KOPT-K1 (cell line): Measurements from ENCODE around the gene BRD4.

Source experiments
- H3K27ac ChIP-seq: fragments of 200-600 bp; sonication (generic); 2 replicates; pipeline ENCODE4 v1.5.1; 2016; ENCODE audit warnings: antibody characterized with exemption, mild to moderate bottlenecking, low read depth, low read length; ENCODE audit not compliant: poor library complexity, severe bottlenecking
- H3K36me3 ChIP-seq: fragments of 200-600 bp; sonication (generic); 2 replicates; pipeline ENCODE4 v1.5.1; 2017; ENCODE audit warnings: antibody characterized with exemption, mild to moderate bottlenecking, low read length, moderate library complexity; ENCODE audit not compliant: insufficient read depth
- H3K9me3 ChIP-seq: fragments of 200-600 bp; sonication (generic); 2 replicates; pipeline ENCODE4 v1.5.1; 2017; ENCODE audit warnings: antibody characterized with exemption, low read length, mild to moderate bottlenecking; ENCODE audit not compliant: insufficient read depth, poor library complexity, severe bottlenecking

BRD4 gene

GRCh38 chr19:15237759-15238638 lies 94.3 kb downstream of the BRD4 start:
- H3K36me3 ChIP-seq: peaks cover 81% of the 10 kb centered on the region
- no peaks in the 10 kb centered on the region for H3K9me3 ChIP-seq
- no peak overlapping the region for H3K27ac ChIP-seq

GRCh38 chr19:15236886-15237285 lies 95.5 kb downstream of the BRD4 start:
- Histone ChIP-seq H3K9me3 (no peaks in the 10 kb centered on the region), H3K36me3 (peaks cover 72% of the 10 kb centered on the region), H3K27ac (no peak overlapping the region)

GRCh38 chr19:15235781-15236180 lies 96.6 kb downstream of the BRD4 start:
- no peak overlapping the region for H3K27ac ChIP-seq
- H3K9me3 ChIP-seq: no peaks in the 10 kb centered on the region
- peaks cover 60% of the 10 kb centered on the region for H3K36me3 ChIP-seq

- Histone ChIP-seq H3K36me3 (peaks cover 48% of the 10 kb centered on the region), H3K9me3 (no peaks in the 10 kb centered on the region), H3K27ac (no peak overlapping the region)
These were observed 97.8 kb downstream of the BRD4 start for GRCh38 chr19:15234431-15235130.

GRCh38 chr19:15231271-15231670 lies 101.1 kb downstream of the BRD4 start:
- Histone ChIP-seq H3K36me3 (peaks cover 15% of the 10 kb centered on the region), H3K9me3 (no peaks in the 10 kb centered on the region), H3K27ac (no peak overlapping the region)

GRCh38 chr19:15227261-15227660 lies 105.1 kb downstream of the BRD4 start:
- Histone ChIP-seq H3K27ac (no peak overlapping the region), H3K9me3 (no peaks in the 10 kb centered on the region), H3K36me3 (no peaks in the 10 kb centered on the region)

GRCh38 chr19:15225760-15226159 lies 106.6 kb downstream of the BRD4 start:
- Histone ChIP-seq H3K36me3 (no peaks in the 10 kb centered on the region), H3K9me3 (no peaks in the 10 kb centered on the region), H3K27ac (no peak overlapping the region)

- H3K27ac ChIP-seq: peak overlapping the region; percentile 6
- H3K9me3 ChIP-seq: no peaks in the 10 kb centered on the region
- no peaks in the 10 kb centered on the region for H3K36me3 ChIP-seq
These were observed 108.5 kb downstream of the BRD4 start for GRCh38 chr19:15223649-15224361.

- H3K27ac ChIP-seq: peak overlapping the region; percentile 20
- no peaks in the 10 kb centered on the region for H3K9me3 ChIP-seq
- no peaks in the 10 kb centered on the region for H3K36me3 ChIP-seq
These were observed 109.3 kb downstream of the BRD4 start for GRCh38 chr19:15222738-15223648.

- H3K27ac ChIP-seq: no peak overlapping the region
- no peaks in the 10 kb centered on the region for H3K9me3 ChIP-seq
These were observed 111.5 kb downstream of the BRD4 start for GRCh38 chr19:15220833-15221232.

GRCh38 chr19:15218501-15218900 lies 113.8 kb downstream of the BRD4 start:
- no peaks in the 10 kb centered on the region for H3K36me3 ChIP-seq

More at GRCh38 chr19:15220833-15221232, 111.5 kb downstream of the BRD4 start:
- H3K36me3 ChIP-seq: no peaks in the 10 kb centered on the region

GRCh38 chr19:15216363-15216762 lies 116.0 kb downstream of the BRD4 start:
- no peak overlapping the region for H3K27ac ChIP-seq
- no peaks in the 10 kb centered on the region for H3K36me3 ChIP-seq
- H3K9me3 ChIP-seq: no peaks in the 10 kb centered on the region

More at GRCh38 chr19:15218501-15218900, 113.8 kb downstream of the BRD4 start:
- Histone ChIP-seq H3K9me3 (no peaks in the 10 kb centered on the region), H3K27ac (no peak overlapping the region)

GRCh38 chr19:15213715-15214381 lies 118.5 kb downstream of the BRD4 start:
- no peaks in the 10 kb centered on the region for H3K9me3 ChIP-seq
- H3K36me3 ChIP-seq: no peaks in the 10 kb centered on the region
- H3K27ac ChIP-seq: no peak overlapping the region

GRCh38 chr19:15212711-15213110 lies 119.6 kb downstream of the BRD4 start:
- Histone ChIP-seq H3K27ac (no peak overlapping the region), H3K36me3 (no peaks in the 10 kb centered on the region), H3K9me3 (no peaks in the 10 kb centered on the region)
